Measurements from ENCODE around the gene BCO2. TPM values are rescaled to one million over a fixed set of nuclear protein-coding genes. Genes with fewer than 3 reads are reported as not detected.

The BCO2 gene
- polyA plus RNA-seq, 1 experiment: 0.56 TPM

- no peaks in the 10 kb centered on the region for H3K27me3 ChIP-seq (ENCODE audit: control insufficient read depth, insufficient read depth, low read length)
- ChIA-PET CTCF (interaction anchor here (1.1 to 1.3 kb wide), 2 partner anchors 26 to 33 kb away, joined by 3 to 5 read pairs; no protein-coding TSS in a partner anchor), POLR2A (no interaction called here)
- DNase-seq (ENCODE audit: low read depth): no peak
- H3K4me3 ChIP-seq (ENCODE audit: low read depth, low read length): no peak overlapping the region
- no peak for TF ChIP-seq CTCF (IDR thresholded peaks at IDR 0.05; ENCODE audit: insufficient read depth, low read depth, low read length)
- no peaks in the 10 kb centered on the region for H3K36me3 ChIP-seq (ENCODE audit: control insufficient read depth, insufficient read depth, low read length)
Observed at GRCh38 chr11:112247201-112247600, 71.9 kb downstream of the BCO2 start.

- Histone ChIP-seq H3K27me3 (ENCODE audit: control insufficient read depth, insufficient read depth, low read length) (no peaks in the 10 kb centered on the region), H3K36me3 (ENCODE audit: control insufficient read depth, insufficient read depth, low read length) (no peaks in the 10 kb centered on the region), H3K4me3 (ENCODE audit: low read depth, low read length) (no peak overlapping the region)
- DNase-seq (ENCODE audit: low read depth): no peak
- ChIA-PET CTCF (interaction anchor here (1.3 kb wide), 1 partner anchor 27 kb away, joined by 5 read pairs; no protein-coding TSS in a partner anchor), POLR2A (no interaction called here)
- no peak for TF ChIP-seq CTCF (IDR thresholded peaks at IDR 0.05; ENCODE audit: insufficient read depth, low read depth, low read length)
Observed at GRCh38 chr11:112248201-112248600, 72.9 kb downstream of the BCO2 start.

- Histone ChIP-seq H3K27me3 (ENCODE audit: control insufficient read depth, insufficient read depth, low read length) (no peaks in the 10 kb centered on the region), H3K36me3 (ENCODE audit: control insufficient read depth, insufficient read depth, low read length) (no peaks in the 10 kb centered on the region), H3K4me3 (ENCODE audit: low read depth, low read length) (no peak overlapping the region)
- ChIA-PET CTCF (no interaction called here), POLR2A (interaction anchor here (0.6 to 0.7 kb wide), 2 partner anchors 20 to 43 kb away, joined by 3 to 18 read pairs; no protein-coding TSS in a partner anchor)
- TF ChIP-seq CTCF (IDR thresholded peaks at IDR 0.05; ENCODE audit: insufficient read depth, low read depth, low read length): no peak
- no peak for DNase-seq (ENCODE audit: low read depth)
Observed at GRCh38 chr11:112249871-112250610, 74.7 kb downstream of the BCO2 start.

- no peak overlapping the region for H3K4me3 ChIP-seq (ENCODE audit: low read depth, low read length)
- H3K27me3 ChIP-seq (ENCODE audit: control insufficient read depth, insufficient read depth, low read length): no peaks in the 10 kb centered on the region
- TF ChIP-seq CTCF (IDR thresholded peaks at IDR 0.05; ENCODE audit: insufficient read depth, low read depth, low read length): no peak
- no peak for DNase-seq (ENCODE audit: low read depth)
- POLR2A ChIA-PET: no interaction called here
- no peaks in the 10 kb centered on the region for H3K36me3 ChIP-seq (ENCODE audit: control insufficient read depth, insufficient read depth, low read length)
- CTCF ChIA-PET: interaction anchor here (1.0 kb wide), 1 partner anchor 26 kb away, joined by 4 read pairs; no protein-coding TSS in a partner anchor
Observed at GRCh38 chr11:112253605-112254242, 78.4 kb downstream of the BCO2 start.

- POLR2A ChIA-PET: no interaction called here
- no peak for TF ChIP-seq CTCF (IDR thresholded peaks at IDR 0.05; ENCODE audit: insufficient read depth, low read depth, low read length)
- Histone ChIP-seq H3K36me3 (ENCODE audit: control insufficient read depth, insufficient read depth, low read length) (no peaks in the 10 kb centered on the region), H3K27me3 (ENCODE audit: control insufficient read depth, insufficient read depth, low read length) (no peaks in the 10 kb centered on the region), H3K4me3 (ENCODE audit: low read depth, low read length) (no peak overlapping the region)
- no peak for DNase-seq (ENCODE audit: low read depth)
- CTCF ChIA-PET: interaction anchor here (0.8 kb wide), 1 partner anchor 35 kb away, joined by 3 read pairs; no protein-coding TSS in a partner anchor
Observed at GRCh38 chr11:112255067-112255720, 79.9 kb downstream of the BCO2 start.
